ENCODE data around the gene KLRG1. TPM values are rescaled to one million over a fixed set of nuclear protein-coding genes. Genes with fewer than 3 reads are reported as not detected.

Gene KLRG1
- total RNA-seq, 2 experiments from 2014 or later: 4.9 to 12.5 TPM

DNA sequence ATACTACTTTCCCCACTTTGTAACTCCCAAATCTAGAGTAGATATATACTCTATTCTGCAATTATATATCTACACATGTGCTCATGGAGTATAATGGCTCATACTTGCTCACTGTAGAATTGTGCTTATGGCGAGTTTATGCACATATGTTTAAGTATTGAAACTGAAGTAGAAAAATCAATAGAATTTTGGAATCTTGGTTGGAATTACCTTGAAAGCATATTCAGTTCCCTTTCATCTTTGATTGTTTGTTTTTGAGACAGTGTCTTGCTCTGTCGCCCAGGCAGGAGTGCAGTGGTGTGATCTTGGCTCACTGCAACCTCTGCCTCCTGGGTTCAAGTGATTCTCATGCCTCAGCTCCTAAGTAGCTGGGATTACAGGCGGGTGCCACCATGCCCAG lies 4.5 kb downstream of the KLRG1 start:
- no peak overlapping the region for H3K4me3 ChIP-seq (ENCODE audit: low read depth, low read length, poor library complexity, severe bottlenecking)
- no peak overlapping the region for H3K4me2 ChIP-seq (ENCODE audit: low read length)
- no peak overlapping the region for H3K27ac ChIP-seq (ENCODE audit: low read depth, low read length, poor library complexity, severe bottlenecking)
- no TSS peak for BruUV-seq (replicated peaks)
- intact Hi-C loops (cut with micrococcal nuclease; ENCODE audit: unreplicated experiment): no loop called here
- H3K79me2 ChIP-seq (ENCODE audit: insufficient read depth, low read depth, low read length): no peaks in the 10 kb centered on the region
- H2AFZ ChIP-seq (ENCODE audit: low read length): no peak overlapping the region
- no peaks in the 10 kb centered on the region for H3K9me2 ChIP-seq (ENCODE audit: insufficient read depth, low read length)
- no peaks in the 10 kb centered on the region for H3K9me3 ChIP-seq (ENCODE audit: low read length)
- ChIA-PET CTCF (ENCODE audit: unreplicated experiment) (no interaction called here), POLR2A (no interaction called here)
- no peaks in the 10 kb centered on the region for H3K36me3 ChIP-seq (ENCODE audit: insufficient read depth, low read length)
- no peak for DNase-seq (ENCODE audit: low spot score)
- TF ChIP-seq, protein P1, sequence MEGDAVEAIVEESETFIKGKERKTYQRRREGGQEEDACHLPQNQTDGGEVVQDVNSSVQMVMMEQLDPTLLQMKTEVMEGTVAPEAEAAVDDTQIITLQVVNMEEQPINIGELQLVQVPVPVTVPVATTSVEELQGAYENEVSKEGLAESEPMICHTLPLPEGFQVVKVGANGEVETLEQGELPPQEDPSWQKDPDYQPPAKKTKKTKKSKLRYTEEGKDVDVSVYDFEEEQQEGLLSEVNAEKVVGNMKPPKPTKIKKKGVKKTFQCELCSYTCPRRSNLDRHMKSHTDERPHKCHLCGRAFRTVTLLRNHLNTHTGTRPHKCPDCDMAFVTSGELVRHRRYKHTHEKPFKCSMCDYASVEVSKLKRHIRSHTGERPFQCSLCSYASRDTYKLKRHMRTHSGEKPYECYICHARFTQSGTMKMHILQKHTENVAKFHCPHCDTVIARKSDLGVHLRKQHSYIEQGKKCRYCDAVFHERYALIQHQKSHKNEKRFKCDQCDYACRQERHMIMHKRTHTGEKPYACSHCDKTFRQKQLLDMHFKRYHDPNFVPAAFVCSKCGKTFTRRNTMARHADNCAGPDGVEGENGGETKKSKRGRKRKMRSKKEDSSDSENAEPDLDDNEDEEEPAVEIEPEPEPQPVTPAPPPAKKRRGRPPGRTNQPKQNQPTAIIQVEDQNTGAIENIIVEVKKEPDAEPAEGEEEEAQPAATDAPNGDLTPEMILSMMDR (conservative IDR thresholded peaks at IDR 0.05; ENCODE audit: low read length): no peak
- no peak for TF ChIP-seq EZH2phosphoT487 (IDR thresholded peaks at IDR 0.05; ENCODE audit: borderline replicate concordance, low read depth, low read length)
- H3K4me1 ChIP-seq (ENCODE audit: insufficient read depth, low read length, poor library complexity, severe bottlenecking): peaks cover 5% of the 10 kb centered on the region
- H4K20me1 ChIP-seq (ENCODE audit: insufficient read depth, low read length): no peaks in the 10 kb centered on the region

DNA sequence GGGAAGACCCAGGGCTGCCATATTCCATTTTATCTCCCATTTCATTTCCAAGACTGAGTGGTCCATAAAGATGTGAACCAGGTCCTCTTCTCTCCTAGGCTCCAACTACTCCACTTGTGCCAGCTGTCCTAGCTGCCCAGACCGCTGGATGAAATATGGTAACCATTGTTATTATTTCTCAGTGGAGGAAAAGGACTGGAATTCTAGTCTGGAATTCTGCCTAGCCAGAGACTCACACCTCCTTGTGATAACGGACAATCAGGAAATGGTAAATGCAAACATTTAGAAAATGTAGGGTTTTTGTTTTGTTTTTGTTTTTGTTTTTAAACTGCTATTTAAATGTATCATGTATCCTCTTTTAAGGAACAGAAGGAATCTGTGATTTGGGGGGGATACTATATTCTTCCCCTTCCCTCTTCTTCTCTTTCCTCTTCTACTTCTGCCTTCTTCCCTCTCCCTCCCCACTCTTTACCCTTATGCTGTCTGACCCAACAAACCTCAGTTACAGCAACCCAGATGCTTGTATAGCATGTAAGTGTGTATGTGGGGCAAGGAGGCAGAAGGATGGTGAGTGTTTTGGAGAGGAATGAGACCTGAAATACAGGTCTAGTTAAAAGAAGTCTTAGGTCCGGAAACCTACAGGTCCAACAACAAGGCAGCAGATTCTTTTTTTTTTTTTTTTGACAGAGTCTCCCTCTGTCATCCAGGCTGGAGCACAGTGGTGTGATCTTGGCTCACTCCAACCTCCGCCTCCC lies 5.9 kb downstream of the KLRG1 start:
- no peak overlapping the region for H2AFZ ChIP-seq (ENCODE audit: low read length)
- TF ChIP-seq EZH2phosphoT487 (IDR thresholded peaks at IDR 0.05; ENCODE audit: borderline replicate concordance, low read depth, low read length): no peak
- TF ChIP-seq, protein P1 (conservative IDR thresholded peaks at IDR 0.05; ENCODE audit: low read length): no peak
- ChIA-PET CTCF (ENCODE audit: unreplicated experiment) (no interaction called here), POLR2A (no interaction called here)
- no peak for DNase-seq (ENCODE audit: low spot score)
- no peaks in the 10 kb centered on the region for H3K4me1 ChIP-seq (ENCODE audit: insufficient read depth, low read length, poor library complexity, severe bottlenecking)
- BruUV-seq (replicated peaks): no TSS peak
- no peaks in the 10 kb centered on the region for H4K20me1 ChIP-seq (ENCODE audit: insufficient read depth, low read length)
- no peaks in the 10 kb centered on the region for H3K9me2 ChIP-seq (ENCODE audit: insufficient read depth, low read length)
- H3K9me3 ChIP-seq (ENCODE audit: low read length): no peaks in the 10 kb centered on the region
- intact Hi-C loops (cut with micrococcal nuclease; ENCODE audit: unreplicated experiment): no loop called here
- no peak overlapping the region for H3K4me2 ChIP-seq (ENCODE audit: low read length)
- H3K36me3 ChIP-seq (ENCODE audit: insufficient read depth, low read length): no peaks in the 10 kb centered on the region
- no peak overlapping the region for H3K27ac ChIP-seq (ENCODE audit: low read depth, low read length, poor library complexity, severe bottlenecking)
- no peak overlapping the region for H3K4me3 ChIP-seq (ENCODE audit: low read depth, low read length, poor library complexity, severe bottlenecking)
- H3K79me2 ChIP-seq (ENCODE audit: insufficient read depth, low read depth, low read length): no peaks in the 10 kb centered on the region

GRCh38 chr12:8996682-8997405 lies 7.5 kb downstream of the KLRG1 start:
- ChIA-PET CTCF (ENCODE audit: unreplicated experiment) (no interaction called here), POLR2A (no interaction called here)
- no peak overlapping the region for H2AFZ ChIP-seq (ENCODE audit: low read length)
- BruUV-seq (replicated peaks): no TSS peak
- no peak for DNase-seq (ENCODE audit: low spot score)
- intact Hi-C loops (cut with micrococcal nuclease; ENCODE audit: unreplicated experiment): no loop called here
- H3K36me3 ChIP-seq (ENCODE audit: insufficient read depth, low read length): no peaks in the 10 kb centered on the region
- H4K20me1 ChIP-seq (ENCODE audit: insufficient read depth, low read length): no peaks in the 10 kb centered on the region
- H3K4me1 ChIP-seq (ENCODE audit: insufficient read depth, low read length, poor library complexity, severe bottlenecking): no peaks in the 10 kb centered on the region
- no peak overlapping the region for H3K4me3 ChIP-seq (ENCODE audit: low read depth, low read length, poor library complexity, severe bottlenecking)
- H3K79me2 ChIP-seq (ENCODE audit: insufficient read depth, low read depth, low read length): no peaks in the 10 kb centered on the region
- H3K9me2 ChIP-seq (ENCODE audit: insufficient read depth, low read length): no peaks in the 10 kb centered on the region
- no peak overlapping the region for H3K27ac ChIP-seq (ENCODE audit: low read depth, low read length, poor library complexity, severe bottlenecking)
- H3K4me2 ChIP-seq (ENCODE audit: low read length): no peak overlapping the region
- no peaks in the 10 kb centered on the region for H3K9me3 ChIP-seq (ENCODE audit: low read length)
- TF ChIP-seq EZH2phosphoT487 (IDR thresholded peaks at IDR 0.05; ENCODE audit: borderline replicate concordance, low read depth, low read length): no peak
- TF ChIP-seq, protein P1 (conservative IDR thresholded peaks at IDR 0.05; ENCODE audit: low read length): no peak

Measured in OCI-LY7 (cell line).